Brain microvascular endothelial cell (primary cell): ENCODE results near the gene PLEKHG5.
A peak's percentile ranks its signal among the peaks of the same experiment; 100 is the strongest.

ENCODE experiments used
- DNase-seq: peaks from one replicate; pipeline ENCODE4 v3.0.0-alpha.2; 2020
- H3K27ac ChIP-seq: fragments of 250-450 bp; sonication (Bioruptor Pico); 2 replicates; pipeline ENCODE4 v1.5.1; 2020; ENCODE audit warnings: mild to moderate bottlenecking, moderate library complexity
- H3K27me3 ChIP-seq: fragments of 250-450 bp; sonication (Bioruptor Pico); replicated peaks from 2 replicates; pipeline ENCODE4 v1.5.1; 2020; ENCODE audit warnings: mild to moderate bottlenecking
- H3K36me3 ChIP-seq: fragments of 250-450 bp; sonication (Bioruptor Pico); replicated peaks from 2 replicates; pipeline ENCODE4 v1.5.1; 2020; ENCODE audit warnings: mild to moderate bottlenecking
- H3K4me3 ChIP-seq: 2 replicates; pipeline ENCODE4 v1.5.1; 2011; ENCODE audit warnings: low read depth, mild to moderate bottlenecking, control low read depth, low read length, moderate library complexity
- in situ Hi-C: cut with HindIII; loops from 2 replicates; pipeline ENCODE4 v1.10.0; 2017; ENCODE audit warnings: low sequenced_read_pairs, low pct_ligation_motif_present
- TF ChIP-seq, protein P1 (sequence below): IDR thresholded peaks from 2 replicates; pipeline ENCODE4 v1.5.1; 2011; ENCODE audit warnings: low read depth, mild to moderate bottlenecking, moderate library complexity, low read length, control low read depth, inconsistent platforms; ENCODE audit errors: missing control alignments

The PLEKHG5 gene

DNA sequence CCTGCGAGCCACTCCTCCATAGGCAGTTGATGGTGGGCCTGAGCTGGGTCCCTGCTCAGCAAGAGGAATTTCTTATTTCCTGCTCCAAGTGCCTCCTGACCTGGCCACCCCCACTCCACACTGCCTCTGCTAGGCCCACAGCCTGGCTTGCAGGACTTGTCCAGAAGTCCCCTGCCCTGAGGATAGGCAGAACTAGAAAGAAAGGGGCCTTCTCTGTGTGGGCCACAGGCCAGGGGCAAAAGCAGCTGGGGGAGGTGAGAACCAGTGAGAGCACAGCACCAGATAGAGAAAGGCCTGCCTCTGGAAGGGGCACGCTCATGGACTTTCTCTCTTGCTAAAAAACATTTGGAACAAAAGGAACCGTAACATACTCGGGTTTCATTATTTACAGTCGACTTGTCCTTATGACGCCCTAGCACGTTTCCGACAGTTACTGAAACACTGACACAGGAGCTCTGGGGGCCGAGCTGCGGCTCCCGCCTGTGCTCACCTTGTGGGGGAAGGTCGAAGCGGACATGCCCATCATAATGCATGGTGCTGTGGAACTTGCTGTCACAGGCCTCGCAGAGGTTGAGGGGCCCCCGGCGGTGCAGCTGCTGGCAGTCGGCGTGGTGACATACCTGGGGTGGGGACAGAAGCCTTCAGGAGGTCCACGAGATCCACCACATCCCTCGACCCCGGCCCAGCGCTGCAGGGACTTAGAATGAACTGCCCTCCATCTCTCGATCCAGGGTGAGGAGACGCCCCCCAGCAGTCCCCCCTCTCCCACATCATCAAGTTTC is 14.2 kb downstream of the PLEKHG5 start:
- H3K27ac ChIP-seq: no peak overlapping the region
- TF ChIP-seq, protein P1, sequence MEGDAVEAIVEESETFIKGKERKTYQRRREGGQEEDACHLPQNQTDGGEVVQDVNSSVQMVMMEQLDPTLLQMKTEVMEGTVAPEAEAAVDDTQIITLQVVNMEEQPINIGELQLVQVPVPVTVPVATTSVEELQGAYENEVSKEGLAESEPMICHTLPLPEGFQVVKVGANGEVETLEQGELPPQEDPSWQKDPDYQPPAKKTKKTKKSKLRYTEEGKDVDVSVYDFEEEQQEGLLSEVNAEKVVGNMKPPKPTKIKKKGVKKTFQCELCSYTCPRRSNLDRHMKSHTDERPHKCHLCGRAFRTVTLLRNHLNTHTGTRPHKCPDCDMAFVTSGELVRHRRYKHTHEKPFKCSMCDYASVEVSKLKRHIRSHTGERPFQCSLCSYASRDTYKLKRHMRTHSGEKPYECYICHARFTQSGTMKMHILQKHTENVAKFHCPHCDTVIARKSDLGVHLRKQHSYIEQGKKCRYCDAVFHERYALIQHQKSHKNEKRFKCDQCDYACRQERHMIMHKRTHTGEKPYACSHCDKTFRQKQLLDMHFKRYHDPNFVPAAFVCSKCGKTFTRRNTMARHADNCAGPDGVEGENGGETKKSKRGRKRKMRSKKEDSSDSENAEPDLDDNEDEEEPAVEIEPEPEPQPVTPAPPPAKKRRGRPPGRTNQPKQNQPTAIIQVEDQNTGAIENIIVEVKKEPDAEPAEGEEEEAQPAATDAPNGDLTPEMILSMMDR: no peak
- no peak overlapping the region for H3K4me3 ChIP-seq
- DNase-seq: no peak
- peaks cover 8% of the 10 kb centered on the region for H3K36me3 ChIP-seq
- no peaks in the 10 kb centered on the region for H3K27me3 ChIP-seq
- in situ Hi-C loops: no loop called here

DNA sequence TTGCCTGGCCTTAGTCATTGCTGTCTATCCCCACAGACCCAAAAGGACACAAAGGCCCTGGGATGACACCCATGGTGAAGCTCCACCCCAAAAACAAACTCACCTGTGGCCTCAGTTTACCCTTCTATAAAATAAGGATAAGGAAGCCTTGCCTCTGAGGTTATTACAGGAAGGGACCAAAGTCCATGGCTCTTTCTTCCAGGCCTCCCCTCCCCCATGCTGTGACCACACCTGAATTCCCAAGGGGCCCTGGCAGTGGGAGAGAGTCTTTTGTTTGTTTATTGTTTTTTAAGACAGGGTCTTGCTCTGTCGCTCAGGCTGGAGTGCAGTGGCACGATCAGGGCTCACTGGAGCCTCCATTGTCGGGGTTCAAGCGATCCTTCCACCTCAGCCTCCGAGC is 15.0 kb downstream of the PLEKHG5 start:
- no peak overlapping the region for H3K4me3 ChIP-seq
- TF ChIP-seq, protein P1: no peak
- in situ Hi-C loops: no loop called here
- no peak overlapping the region for H3K27ac ChIP-seq
- peaks cover 15% of the 10 kb centered on the region for H3K36me3 ChIP-seq
- DNase-seq: no peak
- no peaks in the 10 kb centered on the region for H3K27me3 ChIP-seq

DNA sequence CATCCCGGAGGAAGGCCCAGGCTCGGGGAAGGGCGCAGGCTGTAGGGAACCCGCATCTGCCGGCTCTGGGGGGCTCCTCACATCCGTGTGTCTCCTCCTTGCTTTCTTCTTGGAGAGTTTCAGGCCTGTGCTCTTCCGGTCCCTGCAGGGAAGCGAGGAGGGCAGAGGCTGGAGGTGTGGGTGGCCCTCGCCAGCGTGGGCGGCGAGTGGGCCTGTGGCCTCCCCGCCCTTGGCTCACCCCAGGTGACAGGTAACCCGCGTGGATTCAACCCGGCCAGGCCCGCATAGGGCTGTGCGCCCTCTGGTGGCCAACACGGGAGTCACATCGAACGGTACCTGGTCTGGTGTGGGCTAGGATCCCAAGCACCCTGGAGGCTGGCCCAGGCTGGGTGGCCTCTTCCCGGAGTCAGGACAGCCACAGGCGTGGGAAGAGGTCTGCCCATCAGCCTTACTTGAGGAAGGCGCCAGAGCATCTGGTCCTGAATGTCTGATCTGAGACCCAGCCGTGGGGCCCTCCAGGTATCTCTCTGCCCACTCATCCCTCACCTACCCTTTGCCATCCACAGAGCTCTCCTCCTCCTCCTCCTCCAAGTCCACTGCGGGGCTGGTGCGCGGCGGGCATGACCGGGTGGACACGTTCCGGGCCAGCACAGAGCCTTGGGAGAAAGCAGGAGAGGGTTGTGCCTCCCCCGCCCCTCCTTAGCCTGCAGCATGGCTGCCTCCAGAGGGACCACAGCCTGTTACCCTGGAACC is 15.9 kb downstream of the PLEKHG5 start:
- in situ Hi-C loops: no loop called here
- Histone ChIP-seq H3K36me3 (peaks cover 20% of the 10 kb centered on the region), H3K27ac (no peak overlapping the region), H3K27me3 (no peaks in the 10 kb centered on the region), H3K4me3 (no peak overlapping the region)
- TF ChIP-seq, protein P1: peak; percentile 96
- DNase-seq: no peak

DNA sequence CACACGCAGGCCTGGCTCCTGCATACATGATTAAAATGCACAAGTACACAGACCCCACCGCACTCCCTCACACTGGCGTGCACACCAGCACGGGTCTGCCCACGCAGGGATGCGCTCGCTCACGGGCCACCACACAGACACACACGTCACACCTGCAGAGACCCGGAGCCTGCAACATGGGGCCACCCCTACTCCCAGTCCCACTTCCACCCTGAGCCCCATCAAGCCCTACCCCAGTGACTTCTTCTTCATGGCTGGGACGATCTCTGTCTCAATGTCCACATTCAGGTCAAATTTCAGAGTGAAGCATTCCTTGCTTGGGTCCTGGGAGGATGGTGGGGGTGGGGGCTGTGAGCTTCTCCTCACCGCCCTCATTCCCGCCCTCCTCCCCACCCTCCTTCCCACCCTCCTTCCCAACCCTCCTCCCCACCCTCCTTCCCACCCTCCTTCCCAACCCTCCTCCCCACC is 16.6 kb downstream of the PLEKHG5 start:
- in situ Hi-C loops: no loop called here
- H3K36me3 ChIP-seq: peaks cover 27% of the 10 kb centered on the region
- TF ChIP-seq, protein P1: no peak
- no peak for DNase-seq
- H3K4me3 ChIP-seq: no peak overlapping the region
- H3K27me3 ChIP-seq: no peaks in the 10 kb centered on the region
- H3K27ac ChIP-seq: no peak overlapping the region

DNA sequence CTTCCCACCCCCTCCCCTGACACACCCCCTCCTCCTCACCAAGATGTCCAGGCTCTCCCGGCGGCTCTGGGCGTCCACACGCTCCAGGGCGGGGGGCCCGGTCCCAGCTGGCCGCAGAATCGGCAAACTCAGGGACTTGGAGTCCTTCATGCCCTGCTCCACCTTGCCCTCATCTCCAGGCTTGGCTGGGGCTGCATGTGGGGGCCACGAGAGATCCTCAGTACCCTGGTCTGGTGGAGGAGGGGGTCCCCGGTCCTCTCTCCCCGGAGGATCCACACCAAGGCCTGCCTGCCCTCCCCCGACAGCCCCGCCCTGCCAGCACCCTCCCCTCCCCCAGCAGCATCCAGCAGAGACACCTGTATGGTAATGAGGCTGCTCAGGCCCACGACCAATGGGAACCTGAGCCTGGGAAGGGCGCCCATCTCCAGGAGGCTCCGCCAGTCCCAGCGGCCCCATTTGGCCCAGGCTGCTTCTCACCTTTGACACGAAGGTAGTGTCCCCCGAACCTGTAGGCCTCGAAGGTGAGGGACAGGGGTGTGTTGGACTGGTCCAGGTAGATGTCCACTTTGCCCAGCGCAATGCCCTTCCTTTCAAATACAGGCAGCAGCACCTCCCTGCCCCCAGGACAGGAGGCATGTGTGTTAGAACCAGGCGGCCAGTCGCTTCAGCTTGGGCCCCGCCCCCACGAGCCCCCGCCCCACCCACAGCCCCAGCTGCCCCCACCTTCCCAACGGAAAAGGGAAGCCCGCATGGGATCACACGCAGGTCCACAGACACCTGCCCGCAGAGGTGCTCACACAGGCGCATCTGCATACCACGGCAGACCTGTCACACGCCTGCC is 17.3 kb downstream of the PLEKHG5 start:
- Histone ChIP-seq H3K36me3 (peaks cover 33% of the 10 kb centered on the region), H3K27me3 (no peaks in the 10 kb centered on the region), H3K4me3 (no peak overlapping the region), H3K27ac (no peak overlapping the region)
- TF ChIP-seq, protein P1: no peak
- DNase-seq: no peak
- in situ Hi-C loops: no loop called here
